ENCODE data around the gene MRPS9. TPM values are rescaled to one million over a fixed set of nuclear protein-coding genes. Genes with fewer than 3 reads are reported as not detected.

Gene MRPS9
- total and polyA plus RNA-seq, 2 of the 13 experiments (the other 11 are each of a cell fraction or from before 2014, with no cell fraction given) = 31.2 to 91.8 TPM

GRCh38 chr2:105140240-105140568 lies 102.3 kb downstream of the MRPS9 start:
- ChIA-PET POLR2A (no interaction called here), CTCF (ENCODE audit: low intra/inter-chr PET ratio, low total read pairs) (no interaction called here)
- peaks cover 5 to 64% of the 10 kb centered on the region in 2 experiments; a peak in 4 of 5 replicates for H3K27me3 ChIP-seq (ENCODE audit: control insufficient read depth in 1 of 2, insufficient read depth in 2 of 2, low read length in 2 of 2)

More at GRCh38 chr2:105140240-105140568, 102.3 kb downstream of the MRPS9 start:
- no TSS peak for BruUV-seq (replicated peaks)
- no peak overlapping the region for H3K4me3 ChIP-seq (replicated peaks in 1 of 3; ENCODE audit: insufficient read depth in 1 of 3, low read depth in 2 of 3, low read length in 3 of 3)
- no peaks in the 10 kb centered on the region for H4K20me1 ChIP-seq (ENCODE audit: insufficient read depth, low read length)
- ATAC-seq (no peak), FAIRE-seq (no peak), DNase-seq (ENCODE audit: low spot score) (no peak)
- H3K79me2 ChIP-seq (ENCODE audit: insufficient read depth, low read length) = no peaks in the 10 kb centered on the region
- intact Hi-C loops (cut with micrococcal nuclease; ENCODE audit: unreplicated experiment) = no loop called here
- no peak overlapping the region for H3K4me2 ChIP-seq (ENCODE audit: low read depth, low read length)
- H3K9ac ChIP-seq (ENCODE audit: insufficient read depth, low read depth, low read length) = no peak overlapping the region
- no peaks in the 10 kb centered on the region for H3K9me3 ChIP-seq (ENCODE audit: low read length)
- TF ChIP-seq ATF7 (IDR thresholded peaks at IDR 0.05) = no peak
- TF ChIP-seq ATF7 (CRISPR knock-in tag; IDR thresholded peaks at IDR 0.05) = no peak
- no peak for TF ChIP-seq ZNF740 (CRISPR knock-in tag; IDR thresholded peaks at IDR 0.05)
- TF ChIP-seq MAFG (CRISPR knock-in tag; IDR thresholded peaks at IDR 0.05) = no peak
- no peak for TF ChIP-seq ZNF331 (CRISPR knock-in tag; IDR thresholded peaks at IDR 0.05)
- no peak for TF ChIP-seq ONECUT2 (CRISPR knock-in tag; IDR thresholded peaks at IDR 0.05)
- TF ChIP-seq ZNF775 (CRISPR knock-in tag; IDR thresholded peaks at IDR 0.05; ENCODE audit: borderline replicate concordance) = no peak
- no peak for TF ChIP-seq E2F1 (CRISPR knock-in tag; IDR thresholded peaks at IDR 0.05)
- no peak for TF ChIP-seq FOXA3 (CRISPR knock-in tag; IDR thresholded peaks at IDR 0.05)
- TF ChIP-seq JDP2 (CRISPR knock-in tag; IDR thresholded peaks at IDR 0.05; ENCODE audit: borderline replicate concordance) = no peak
- no peak for TF ChIP-seq PAXIP1 (CRISPR knock-in tag; conservative IDR thresholded peaks at IDR 0.05)
- TF ChIP-seq ZFYVE20 (CRISPR knock-in tag; IDR thresholded peaks at IDR 0.05; ENCODE audit: borderline replicate concordance, low read depth) = no peak
- TF ChIP-seq FOXK1 (CRISPR knock-in tag; IDR thresholded peaks at IDR 0.05; ENCODE audit: borderline replicate concordance, low read depth) = no peak
- in situ Hi-C loops (cut with HindIII; ENCODE audit: extremely low pct_ligation_motif_present, low pct_unique_long_range_greater_than_20kb) = no loop called here
- no peak overlapping the region for H3K27ac ChIP-seq (ENCODE audit: extremely low read length, insufficient read depth, low read length)
- H3K36me3 ChIP-seq (replicated peaks in 1 of 2; ENCODE audit: control insufficient read depth in 1 of 2, insufficient read depth in 2 of 2, low read length in 2 of 2) = no peaks in the 10 kb centered on the region
- H3K4me1 ChIP-seq (ENCODE audit: insufficient read depth, low read length) = no peaks in the 10 kb centered on the region
- no peak overlapping the region for H2AFZ ChIP-seq (ENCODE audit: low read length)
- WGBS (ENCODE audit: low lambda C conversion rate) = 7% methylated on average over 1 of the region's 1 CpG

Measured in HepG2 (cell line).